Measurements from ENCODE around the gene PLCH1. TPM values are rescaled to one million over a fixed set of nuclear protein-coding genes. Genes with fewer than 3 reads are reported as not detected.

The PLCH1 gene
- total and polyA plus RNA-seq, 2 donors (not counting 1 experiment from before 2014, with no cell fraction given) = 0.27 TPM; not detected in 1

GRCh38 chr3:155462672-155463071 lies 282.2 kb downstream of the PLCH1 start:
- Histone ChIP-seq H4K20me1 (ENCODE audit: control insufficient read depth, insufficient read depth, low read length, poor library complexity, severe bottlenecking) (no peaks in the 10 kb centered on the region), H3K27me3 (replicated peaks in 1 of 4; ENCODE audit: control extremely low read depth in 1 of 4, control insufficient read depth in 3 of 4, insufficient read depth in 4 of 4, low read length in 3 of 4) (no peaks in the 10 kb centered on the region), H2AFZ (ENCODE audit: insufficient read depth, low read depth, low read length, poor library complexity, severe bottlenecking) (no peak overlapping the region), H3K9ac (ENCODE audit: low read length) (no peak overlapping the region), H3K9me3 (ENCODE audit: control extremely low read depth in 1 of 3, control insufficient read depth in 2 of 3, insufficient read depth in 1 of 3, low read length in 2 of 3) (peaks cover 0 to 8% (median 0%) of the 10 kb centered on the region in 3 donors), H3K4me3 (ENCODE audit: control extremely low read depth in 1 of 5, extremely low read depth in 1 of 5, insufficient read depth in 1 of 5, low read depth in 2 of 5, low read length in 4 of 5) (no peak overlapping the region), H3K36me3 (replicated peaks in 1 of 2; ENCODE audit: control extremely low read depth in 1 of 2, control insufficient read depth in 1 of 2, extremely low read depth in 1 of 2, insufficient read depth in 2 of 2, low read length in 1 of 2) (no peaks in the 10 kb centered on the region), H3K4me2 (replicated peaks; ENCODE audit: low read depth, low read length, poor library complexity, severe bottlenecking) (no peak overlapping the region), H3K4me1 (ENCODE audit: control insufficient read depth in 2 of 2, insufficient read depth in 2 of 2, low read length in 2 of 2) (no peaks in the 10 kb centered on the region), H3K79me2 (ENCODE audit: control insufficient read depth, insufficient read depth, low read length) (no peaks in the 10 kb centered on the region), H3K27ac (ENCODE audit: low read length in 2 of 2) (no peak overlapping the region)
- intact Hi-C loops (cut with micrococcal nuclease) = no loop called here
- CTCF ChIA-PET = no interaction called here
- no peak for DNase-seq
- POLR2A ChIA-PET = no interaction called here
- no peaks in the 10 kb centered on the region for H3K4me1 Mint-ChIP-seq
- H3K27ac Mint-ChIP-seq = no peak overlapping the region
- WGBS (ENCODE audit: insufficient coverage) = 86% methylated on average over 2 of the region's 4 CpGs
- TF ChIP-seq CTCF (IDR thresholded peaks at IDR 0.05) (no peak), EZH2 (IDR thresholded peaks at IDR 0.05; ENCODE audit: borderline replicate concordance, insufficient read depth, low read depth, low read length, poor library complexity, severe bottlenecking) (no peak)
- H3K27me3 Mint-ChIP-seq = peaks cover 3% of the 10 kb centered on the region
- no peak for ATAC-seq (ENCODE audit: low read depth)
- H3K9me3 Mint-ChIP-seq (ENCODE audit: insufficient read depth) = peaks cover 3% of the 10 kb centered on the region
- H3K4me3 Mint-ChIP-seq = no peak overlapping the region

DNA sequence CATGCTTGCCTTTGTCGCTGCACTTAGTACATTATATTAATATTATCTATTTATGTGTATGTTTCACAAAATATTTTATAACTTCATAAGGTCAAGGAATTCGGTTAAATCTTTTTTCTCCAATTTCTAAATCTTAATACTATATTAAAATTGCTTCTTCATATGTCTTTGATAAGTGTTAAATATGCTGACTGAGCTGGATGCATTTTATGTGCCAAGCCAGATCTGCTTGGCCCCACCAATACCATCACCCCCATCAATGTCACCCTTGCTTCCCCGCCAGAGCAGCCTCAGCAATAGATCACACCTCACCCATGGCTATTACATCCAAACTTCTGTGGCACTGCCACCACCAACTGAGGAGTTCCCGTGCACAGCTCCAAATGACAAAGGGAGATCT lies 287.3 kb downstream of the PLCH1 start:
- no peaks in the 10 kb centered on the region for H3K9me3 Mint-ChIP-seq (ENCODE audit: insufficient read depth)
- ChIA-PET CTCF (no interaction called here), POLR2A (no interaction called here)
- ATAC-seq (ENCODE audit: low read depth) = no peak
- no peak overlapping the region for H3K4me2 ChIP-seq (replicated peaks; ENCODE audit: low read depth, low read length, poor library complexity, severe bottlenecking)
- no peak overlapping the region for H2AFZ ChIP-seq (ENCODE audit: insufficient read depth, low read depth, low read length, poor library complexity, severe bottlenecking)
- no peaks in the 10 kb centered on the region for H3K4me1 Mint-ChIP-seq
- H3K27ac Mint-ChIP-seq = no peak overlapping the region
- no peaks in the 10 kb centered on the region for H3K4me1 ChIP-seq (ENCODE audit: control insufficient read depth in 2 of 2, insufficient read depth in 2 of 2, low read length in 2 of 2)
- no peak overlapping the region for H3K4me3 Mint-ChIP-seq
- H3K27me3 Mint-ChIP-seq = no peaks in the 10 kb centered on the region
- no peaks in the 10 kb centered on the region for H3K36me3 ChIP-seq (replicated peaks in 1 of 2; ENCODE audit: control extremely low read depth in 1 of 2, control insufficient read depth in 1 of 2, extremely low read depth in 1 of 2, insufficient read depth in 2 of 2, low read length in 1 of 2)
- intact Hi-C loops (cut with micrococcal nuclease) = no loop called here
- H3K9me3 ChIP-seq (ENCODE audit: control extremely low read depth in 1 of 3, control insufficient read depth in 2 of 3, insufficient read depth in 1 of 3, low read length in 2 of 3) = no peaks in the 10 kb centered on the region
- no peak for TF ChIP-seq EZH2 (IDR thresholded peaks at IDR 0.05; ENCODE audit: borderline replicate concordance, insufficient read depth, low read depth, low read length, poor library complexity, severe bottlenecking)
- TF ChIP-seq CTCF (IDR thresholded peaks at IDR 0.05) = no peak
- 75% methylated on average over 1 of the region's 4 CpGs for WGBS (ENCODE audit: insufficient coverage)
- no peaks in the 10 kb centered on the region for H3K27me3 ChIP-seq (replicated peaks in 1 of 4; ENCODE audit: control extremely low read depth in 1 of 4, control insufficient read depth in 3 of 4, insufficient read depth in 4 of 4, low read length in 3 of 4)
- no peaks in the 10 kb centered on the region for H4K20me1 ChIP-seq (ENCODE audit: control insufficient read depth, insufficient read depth, low read length, poor library complexity, severe bottlenecking)
- DNase-seq = no peak
- no peaks in the 10 kb centered on the region for H3K79me2 ChIP-seq (ENCODE audit: control insufficient read depth, insufficient read depth, low read length)
- H3K4me3 ChIP-seq (ENCODE audit: control extremely low read depth in 1 of 5, extremely low read depth in 1 of 5, insufficient read depth in 1 of 5, low read depth in 2 of 5, low read length in 4 of 5) = no peak overlapping the region
- H3K27ac ChIP-seq (ENCODE audit: low read length in 2 of 2) = no peak overlapping the region
- no peak overlapping the region for H3K9ac ChIP-seq (ENCODE audit: low read length)

Data from B cell (primary cell).